Cerebellar cortex (tissue), 1 donor: ENCODE data around the gene LRP1B.

Experiments
- DNase-seq: peaks from one replicate; pipeline ENCODE4 v3.0.0-alpha.2; 2015; ENCODE audit warnings: low spot score

The LRP1B gene

DNA sequence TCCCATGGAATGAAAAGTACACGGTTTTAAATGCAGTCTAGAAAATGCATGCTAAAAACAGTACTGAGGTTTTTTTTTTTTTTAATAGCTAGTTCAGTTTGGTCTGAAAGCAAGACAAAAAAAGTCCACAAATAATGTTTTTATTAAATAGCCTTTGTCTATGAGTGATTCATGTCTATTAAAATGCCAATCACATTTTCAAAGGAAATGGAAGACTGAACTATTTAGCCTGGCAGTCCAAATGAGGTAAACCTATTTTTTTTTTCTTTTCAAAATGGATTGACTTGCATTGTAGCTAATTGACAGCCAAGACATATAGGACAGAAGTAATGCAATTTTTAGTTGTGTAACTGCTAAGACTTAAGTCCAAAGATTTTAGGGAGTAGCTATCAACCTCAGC lies 90.3 kb downstream of the LRP1B start:
- DNase-seq: no peak

GRCh38 chr2:142038826-142039225 lies 92.0 kb downstream of the LRP1B start:
- DNase-seq: no peak

DNA sequence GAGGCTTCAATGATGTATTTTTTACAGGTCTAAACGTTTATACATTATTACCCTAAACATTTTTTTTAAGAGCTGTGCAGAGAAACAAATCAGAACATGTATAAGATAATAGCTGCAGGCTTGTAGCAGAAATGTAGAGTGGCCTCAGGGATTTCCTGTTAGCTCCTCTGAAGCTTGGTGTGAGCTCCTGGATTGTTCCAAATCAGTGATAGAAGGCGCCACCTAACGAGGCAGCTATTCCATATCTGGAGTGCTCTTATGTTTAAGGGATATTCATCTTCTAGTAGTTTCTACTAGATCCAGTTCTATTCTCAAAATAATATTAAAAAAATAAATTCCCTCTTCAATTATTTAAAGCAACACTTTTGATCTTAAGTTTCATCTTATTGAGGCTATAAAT lies 93.1 kb downstream of the LRP1B start:
- no peak for DNase-seq

DNA sequence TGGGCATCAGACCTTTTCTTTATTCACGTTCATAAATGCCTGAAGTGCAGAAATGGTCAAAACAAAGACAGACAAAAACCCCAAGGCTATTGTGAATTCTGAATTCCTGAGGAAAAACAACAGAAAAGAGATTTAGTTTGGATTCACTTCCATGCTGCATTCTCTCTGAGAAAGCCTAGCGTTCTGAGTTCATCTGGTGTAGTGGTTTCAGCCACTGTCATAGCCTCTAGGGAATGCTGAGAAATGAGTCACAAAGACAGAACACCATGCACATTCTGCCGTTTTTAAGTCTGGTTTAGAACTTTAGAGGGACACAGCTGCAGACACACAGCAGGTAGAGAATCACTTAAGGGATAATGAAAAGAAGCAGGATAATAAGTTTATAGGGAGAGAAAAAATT lies 93.8 kb downstream of the LRP1B start:
- no peak for DNase-seq

GRCh38 chr2:142033393-142033792 lies 97.4 kb downstream of the LRP1B start:
- DNase-seq: no peak

- no peak for DNase-seq
Observed at GRCh38 chr2:142031656-142032055, 99.2 kb downstream of the LRP1B start.

DNA sequence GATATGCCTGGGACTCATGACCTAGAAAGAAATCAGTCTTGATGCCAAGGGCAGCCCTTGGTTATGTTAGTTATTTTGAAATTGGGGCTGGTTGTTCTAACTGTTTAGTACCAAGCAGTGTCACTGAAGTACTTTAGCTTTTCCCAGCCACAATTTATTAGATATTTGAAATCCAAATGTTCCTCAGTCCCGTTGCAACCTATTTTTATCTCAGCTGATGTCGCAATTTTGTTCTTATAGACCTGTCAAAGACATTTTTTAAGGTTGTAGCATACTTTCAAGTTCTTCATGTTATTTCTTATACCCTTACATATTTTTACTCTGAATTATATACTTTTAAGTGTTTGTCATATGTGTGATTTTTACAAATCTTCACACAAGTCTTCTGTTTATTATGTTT lies 100.1 kb downstream of the LRP1B start:
- no peak for DNase-seq

GRCh38 chr2:142029974-142030373 lies 100.8 kb downstream of the LRP1B start:
- DNase-seq: no peak

DNA sequence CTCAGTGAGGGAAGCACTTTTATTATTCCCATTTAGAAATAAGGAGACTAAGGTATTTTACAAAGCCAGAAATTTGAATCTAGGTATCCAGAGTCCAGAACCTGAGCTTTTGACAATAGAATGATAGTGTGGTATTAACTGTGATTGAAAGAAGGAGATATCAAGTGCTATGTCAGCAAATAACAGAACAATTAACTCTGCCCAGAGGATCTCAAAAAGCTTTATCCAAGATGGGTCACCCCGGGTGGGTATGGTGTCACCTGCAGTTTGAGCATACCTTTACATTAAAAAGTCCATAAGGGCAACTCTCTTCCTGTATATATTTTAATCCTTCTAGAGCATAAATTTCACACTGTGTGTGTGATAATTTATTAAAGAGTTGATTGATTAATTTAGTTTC lies 105.4 kb downstream of the LRP1B start:
- no peak for DNase-seq

- DNase-seq: no peak
Observed at GRCh38 chr2:142020368-142020767, 110.4 kb downstream of the LRP1B start.

DNA sequence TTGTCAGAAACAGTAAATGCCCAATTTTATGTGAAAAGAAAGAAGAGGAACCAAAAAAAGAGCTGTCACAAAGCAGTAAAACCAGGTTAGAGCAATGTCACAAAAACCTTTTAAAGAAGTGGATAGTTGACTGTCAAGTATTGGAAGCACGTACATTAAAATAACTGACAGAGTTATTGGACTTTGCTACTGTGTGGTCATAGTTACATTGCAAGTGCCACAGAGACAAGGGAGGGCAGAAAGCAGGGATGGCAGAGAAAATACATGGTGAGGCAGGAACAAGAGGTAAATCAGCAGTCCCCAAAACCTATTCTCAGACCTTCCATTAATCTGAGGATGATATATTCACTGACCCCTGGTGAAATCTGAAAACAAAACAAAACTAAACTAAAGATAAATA lies 116.3 kb downstream of the LRP1B start:
- DNase-seq: no peak

DNA sequence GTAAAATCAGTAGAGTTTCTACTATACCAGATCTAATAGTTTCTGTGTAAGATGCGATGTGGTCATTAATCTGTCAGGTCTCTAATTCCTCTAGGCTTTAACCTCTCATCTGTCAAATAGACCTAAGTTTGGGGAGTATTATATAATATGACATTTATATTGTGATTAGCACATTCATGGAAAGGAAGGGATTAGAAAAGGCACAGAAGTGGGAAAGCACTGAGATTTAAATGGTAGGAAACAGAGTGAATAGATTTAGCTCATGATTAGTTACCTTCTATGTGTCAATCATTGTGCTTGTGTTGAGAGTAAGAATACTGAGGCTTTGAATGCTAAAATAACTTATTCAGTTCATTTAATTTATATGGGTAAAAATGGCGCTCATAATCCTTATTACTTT lies 118.0 kb downstream of the LRP1B start:
- DNase-seq: no peak

DNA sequence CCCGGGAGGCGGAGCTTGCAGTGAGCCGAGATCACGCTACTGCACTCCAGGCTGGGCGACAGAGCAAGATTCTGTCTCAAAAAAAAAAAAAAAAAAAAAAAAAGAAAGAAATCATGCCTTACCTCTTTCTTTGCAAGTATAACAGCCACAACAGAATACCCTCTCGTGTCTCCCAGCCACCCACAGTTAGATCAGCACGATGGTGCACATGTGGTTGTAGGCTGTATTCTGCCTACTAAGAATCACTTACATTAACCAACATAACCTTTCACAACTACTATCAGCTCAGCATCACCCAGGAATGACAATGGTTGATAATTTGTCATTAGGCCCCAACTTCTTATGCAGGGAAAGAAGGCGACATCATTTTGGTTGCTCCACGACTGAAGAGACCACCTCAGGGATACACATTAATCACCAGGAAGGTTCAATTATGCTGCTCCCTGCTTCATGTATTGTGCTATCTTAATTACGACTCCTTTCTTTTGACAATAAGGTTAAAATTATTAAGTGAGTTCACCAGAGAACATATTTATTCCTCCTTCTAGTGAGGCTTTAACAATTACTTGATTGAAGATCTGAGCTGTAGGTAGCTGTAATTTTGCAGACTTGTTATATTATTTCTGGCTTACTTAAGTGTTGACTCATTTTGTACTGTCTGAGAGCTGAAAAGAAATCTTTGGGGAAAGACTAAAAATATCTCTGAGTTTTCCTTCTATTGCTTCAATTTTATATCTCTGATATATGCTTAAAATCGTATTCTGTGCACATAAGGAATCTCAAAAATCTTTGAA lies 120.1 kb downstream of the LRP1B start:
- DNase-seq: no peak

- DNase-seq: no peak
Observed at GRCh38 chr2:142008135-142008744, 122.6 kb downstream of the LRP1B start.

DNA sequence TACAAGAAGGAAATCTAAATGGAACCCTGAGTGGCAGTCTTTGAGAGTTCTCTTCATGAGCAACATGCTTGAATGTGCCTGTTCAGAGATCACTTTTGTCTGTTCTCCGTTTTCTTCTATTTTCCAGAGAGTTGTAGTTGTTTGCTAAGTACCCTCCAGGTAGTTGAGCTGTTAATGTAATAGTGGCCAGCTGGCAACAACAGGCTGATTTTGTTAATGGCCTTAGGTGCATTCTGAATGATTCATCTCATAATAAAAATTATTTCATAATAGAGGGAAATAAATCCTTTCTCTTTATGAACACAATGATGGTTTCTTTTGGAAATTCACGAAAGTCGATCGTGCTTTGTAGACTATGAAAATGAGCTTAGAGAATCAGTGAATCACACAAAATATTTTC lies 136.8 kb downstream of the LRP1B start:
- no peak for DNase-seq

- no peak for DNase-seq
Observed at GRCh38 chr2:141992695-141993094, 138.1 kb downstream of the LRP1B start.

DNA sequence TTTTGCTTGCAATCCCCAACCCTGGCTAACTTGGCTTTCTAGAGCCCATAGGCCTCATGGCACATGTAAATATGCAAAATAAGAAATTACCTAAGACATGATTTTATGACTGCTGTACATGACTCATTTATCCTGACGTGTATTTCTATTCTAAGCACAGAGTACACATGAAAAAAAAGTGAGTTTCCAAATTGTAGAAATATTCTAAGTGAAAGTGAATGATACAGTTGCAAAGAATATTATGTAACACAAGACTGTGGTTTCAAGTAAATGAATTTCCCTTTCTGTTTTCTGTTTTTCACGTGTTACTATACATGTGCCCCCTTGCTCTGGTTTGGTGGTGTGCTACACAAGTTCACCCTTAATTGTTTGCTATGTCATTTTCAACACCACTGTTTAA lies 162.4 kb downstream of the LRP1B start:
- DNase-seq: no peak

- DNase-seq: no peak
Observed at GRCh38 chr2:141967980-141968379, 162.8 kb downstream of the LRP1B start.

DNA sequence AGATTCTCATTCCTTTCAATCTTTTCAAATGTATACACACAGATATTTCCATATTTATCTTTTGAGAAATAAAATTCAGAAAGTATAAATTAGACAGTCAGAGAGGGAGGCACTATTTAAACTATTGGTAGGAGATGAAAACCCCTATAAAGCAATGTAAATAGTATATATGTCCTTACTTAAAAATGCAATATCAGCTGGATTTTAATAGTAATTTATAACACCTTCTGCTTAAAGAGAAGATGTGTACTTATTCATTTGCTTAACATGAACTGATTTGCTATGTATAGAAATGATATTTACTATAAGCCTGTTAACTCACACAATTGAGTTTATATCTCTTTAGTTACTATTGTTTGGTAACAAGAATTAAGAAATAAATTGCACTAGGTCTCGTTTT lies 163.3 kb downstream of the LRP1B start:
- DNase-seq: no peak

GRCh38 chr2:141959941-141960340 lies 170.9 kb downstream of the LRP1B start:
- DNase-seq: no peak

GRCh38 chr2:141959016-141959415 lies 171.8 kb downstream of the LRP1B start:
- no peak for DNase-seq

DNA sequence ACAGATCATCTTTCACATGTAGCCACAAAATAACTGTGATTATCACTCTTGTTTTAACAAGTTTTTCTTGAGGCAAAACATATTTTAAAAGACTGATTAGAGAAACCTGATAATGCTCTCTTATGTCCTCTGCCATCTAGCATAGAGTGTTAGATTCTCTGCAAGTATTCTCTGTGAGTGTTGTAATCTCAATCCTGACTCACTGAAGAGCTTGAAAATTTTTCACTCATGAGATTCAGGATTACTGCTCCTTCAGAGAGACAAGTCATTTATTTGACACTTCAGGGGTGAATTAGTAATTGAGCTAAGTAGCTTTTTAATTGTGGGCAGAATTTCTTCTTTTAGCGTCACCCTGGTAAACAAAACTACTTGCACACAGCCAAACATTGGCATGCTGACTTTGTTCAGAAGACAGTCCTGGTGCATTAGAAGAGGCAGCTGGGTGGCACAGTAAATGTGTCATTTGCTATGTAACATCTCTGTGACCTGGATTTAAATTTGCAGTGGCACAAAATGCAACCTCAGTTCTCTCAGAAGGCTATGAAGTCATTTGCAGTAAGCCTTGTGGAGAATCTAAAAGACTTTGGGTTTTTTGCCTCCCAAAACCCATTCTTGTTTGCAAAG lies 172.9 kb downstream of the LRP1B start:
- peak; percentile 76 for DNase-seq

DNA sequence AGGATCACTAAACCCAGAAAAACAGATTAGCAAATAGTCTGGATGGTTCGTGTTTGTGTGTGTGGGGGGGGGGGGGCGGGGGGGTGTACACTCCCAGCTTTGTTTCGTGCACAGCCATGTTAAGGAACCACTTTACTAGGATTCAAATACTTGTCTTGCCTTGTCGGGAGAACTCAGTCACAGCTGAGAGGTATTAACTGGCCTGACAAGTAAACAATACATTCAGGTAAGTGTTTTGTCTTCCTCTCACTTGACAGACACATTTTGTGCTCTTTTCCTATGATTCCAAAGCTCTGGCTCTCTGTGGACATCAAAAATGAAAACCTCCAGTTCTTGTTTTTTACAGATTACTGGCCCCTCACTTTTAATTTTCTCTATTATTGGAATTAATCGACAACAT lies 173.5 kb downstream of the LRP1B start:
- DNase-seq: no peak
